Stimulated activated naive CD8-positive, alpha-beta T cell treated with anti-CD3 and anti-CD28 coated beads, Interleukin-15, amount 100 ng/mL, for 72 hours (primary cell): ENCODE data around the gene B9D2.
"Not testable (repeated sequence)": the region's sequence is repeated elsewhere in the genome, so short reads cannot be mapped to it uniquely, and the experiment has no call there.

ENCODE experiments used
- ATAC-seq: fragments of 150-1000 bp; cut with Tn5 transposase; 2 replicates; pipeline ENCODE4 v1.10.0; 2021; ENCODE audit warnings: mild to moderate bottlenecking, moderate library complexity
- DNase-seq, 2 donors: peaks; one replicate each; pipeline ENCODE4 v3.0.0; 2021 to 2022
- H3K27ac Mint-ChIP-seq, 2 donors: one replicate each; pipeline ENCODE4 v1.8.0; 2022; ENCODE audit warnings: mild to moderate bottlenecking in 2 of 2, mixed read lengths in 2 of 2, moderate library complexity in 2 of 2
- H3K27me3 Mint-ChIP-seq: one replicate; pipeline ENCODE4 v1.8.0; 2022; ENCODE audit warnings: mixed read lengths
- H3K4me1 Mint-ChIP-seq: one replicate; pipeline ENCODE4 v1.8.0; 2022; ENCODE audit warnings: mild to moderate bottlenecking, mixed read lengths
- H3K4me3 Mint-ChIP-seq, 2 donors: one replicate each; pipeline ENCODE4 v1.8.0; 2022; ENCODE audit warnings: mild to moderate bottlenecking in 2 of 2, mixed read lengths in 2 of 2, moderate library complexity in 1 of 2
- H3K9me3 Mint-ChIP-seq, 2 donors: one replicate each; pipeline ENCODE4 v1.8.0; 2022; ENCODE audit warnings: mixed read lengths in 2 of 2

B9D2 gene

GRCh38 chr19:41398598-41398997 is 34.6 kb upstream of the B9D2 start:
- peak overlapping the region; percentile 100 for H3K27ac Mint-ChIP-seq
- peak overlapping the region; percentile 98 to 100 for H3K4me3 Mint-ChIP-seq
- H3K9me3 Mint-ChIP-seq: no peaks in the 10 kb centered on the region
- no peak for ATAC-seq
- H3K27me3 Mint-ChIP-seq: no peaks in the 10 kb centered on the region
- DNase-seq: no peak
- peaks cover 51% of the 10 kb centered on the region for H3K4me1 Mint-ChIP-seq

GRCh38 chr19:41398050-41398418 is 34.1 kb upstream of the B9D2 start:
- no peaks in the 10 kb centered on the region for H3K9me3 Mint-ChIP-seq
- peak overlapping the region; percentile 100 for H3K27ac Mint-ChIP-seq
- H3K27me3 Mint-ChIP-seq: no peaks in the 10 kb centered on the region
- H3K4me1 Mint-ChIP-seq: peaks cover 45% of the 10 kb centered on the region
- ATAC-seq: no peak
- no peak for DNase-seq
- peak overlapping the region; percentile 98 to 100 for H3K4me3 Mint-ChIP-seq

GRCh38 chr19:41397086-41398049 is 33.4 kb upstream of the B9D2 start, which contains the start of the genes BCKDHA and EXOSC5:
Gene BCKDHA (plus strand): TSS chr19:41397818. CDS start chr19:41397828, 10 bp downstream.
Gene EXOSC5 (minus strand): TSS chr19:41397359. CDS start chr19:41397328, 31 bp downstream.
- ATAC-seq (peak; percentile 98), DNase-seq (peak; percentile 98 to 99)
- peak within 1 kb of the TSS; percentile 98 to 100 for H3K4me3 Mint-ChIP-seq
- H3K4me1 Mint-ChIP-seq: peaks cover 43% of the 10 kb centered on the region
- no peaks in the 10 kb centered on the region for H3K27me3 Mint-ChIP-seq
- no peaks in the 10 kb centered on the region for H3K9me3 Mint-ChIP-seq
- peak within 1 kb of the TSS; percentile 100 for H3K27ac Mint-ChIP-seq

GRCh38 chr19:41395355-41395754 is 31.4 kb upstream of the B9D2 start:
- no peak for ATAC-seq
- H3K9me3 Mint-ChIP-seq: no peaks in the 10 kb centered on the region
- H3K27ac Mint-ChIP-seq: peak overlapping the region in 1 of 2 donors; percentile 49
- H3K4me3 Mint-ChIP-seq: peak overlapping the region; percentile 6 to 44
- H3K4me1 Mint-ChIP-seq: peaks cover 37% of the 10 kb centered on the region
- no peaks in the 10 kb centered on the region for H3K27me3 Mint-ChIP-seq
- DNase-seq: no peak

- Mint-ChIP-seq H3K27me3 (no peaks in the 10 kb centered on the region), H3K4me3 (no peak overlapping the region), H3K4me1 (peaks cover 17% of the 10 kb centered on the region), H3K9me3 (no peaks in the 10 kb centered on the region), H3K27ac (no peak overlapping the region)
- DNase-seq (no peak), ATAC-seq (no peak)
These were observed 28.8 kb upstream of the B9D2 start for GRCh38 chr19:41392775-41393174.

GRCh38 chr19:41391618-41392017 is 27.7 kb upstream of the B9D2 start:
- Mint-ChIP-seq H3K27me3 (no peaks in the 10 kb centered on the region), H3K27ac (no peak overlapping the region), H3K4me3 (no peak overlapping the region), H3K4me1 (peaks cover 17% of the 10 kb centered on the region), H3K9me3 (no peaks in the 10 kb centered on the region)
- DNase-seq (no peak), ATAC-seq (no peak)

- H3K4me3 Mint-ChIP-seq: no peak overlapping the region
- H3K27ac Mint-ChIP-seq: no peak overlapping the region
- no peaks in the 10 kb centered on the region for H3K27me3 Mint-ChIP-seq
- ATAC-seq: no peak
- H3K4me1 Mint-ChIP-seq: no peaks in the 10 kb centered on the region
- no peaks in the 10 kb centered on the region for H3K9me3 Mint-ChIP-seq
- no peak for DNase-seq
These were observed 22.5 kb upstream of the B9D2 start for GRCh38 chr19:41386442-41386841.

GRCh38 chr19:41384351-41384750 is 20.4 kb upstream of the B9D2 start:
- Mint-ChIP-seq H3K27ac (no peak overlapping the region), H3K4me3 (no peak overlapping the region), H3K27me3 (no peaks in the 10 kb centered on the region), H3K9me3 (no peaks in the 10 kb centered on the region), H3K4me1 (no peaks in the 10 kb centered on the region)
- ATAC-seq: no peak
- no peak for DNase-seq

- DNase-seq, H3K27me3 Mint-ChIP-seq, ATAC-seq, H3K4me3 Mint-ChIP-seq, H3K9me3 Mint-ChIP-seq: not testable (repeated sequence)
- H3K4me1 Mint-ChIP-seq: peaks cover 23% of the 10 kb centered on the region
- H3K27ac Mint-ChIP-seq: peak overlapping the region in 1 of 2 donors; percentile 76
These were observed 17.6 kb upstream of the B9D2 start for GRCh38 chr19:41381536-41381935.

GRCh38 chr19:41377977-41378709 is 14.2 kb upstream of the B9D2 start:
- DNase-seq (peak; percentile 32 to 44), ATAC-seq (peak; percentile 81)
- no peak overlapping the region for H3K27ac Mint-ChIP-seq
- H3K27me3 Mint-ChIP-seq: no peaks in the 10 kb centered on the region
- no peak overlapping the region for H3K4me3 Mint-ChIP-seq
- H3K4me1 Mint-ChIP-seq: peaks cover 31% of the 10 kb centered on the region
- H3K9me3 Mint-ChIP-seq: no peaks in the 10 kb centered on the region

- Mint-ChIP-seq H3K27me3 (no peaks in the 10 kb centered on the region), H3K9me3 (no peaks in the 10 kb centered on the region), H3K4me3 (peak overlapping the region; percentile 66 to 73), H3K4me1 (peaks cover 31% of the 10 kb centered on the region), H3K27ac (peak overlapping the region; percentile 0 to 49)
- DNase-seq (peak in 1 of 2 donors; percentile 16), ATAC-seq (peak; percentile 47)
These were observed 13.0 kb upstream of the B9D2 start for GRCh38 chr19:41376998-41377365.

GRCh38 chr19:41376241-41376997 is 12.5 kb upstream of the B9D2 start, which contains the start of gene TMEM91:
Gene TMEM91 (plus strand): TSS chr19:41376533. CDS start chr19:41378310, 1,777 bp downstream.
- DNase-seq: peak in 1 of 2 donors; percentile 16

GRCh38 chr19:41373993-41374392 is 10.0 kb upstream of the B9D2 start:
- DNase-seq (no peak), ATAC-seq (no peak)
- Mint-ChIP-seq H3K27ac (no peak overlapping the region), H3K27me3 (no peaks in the 10 kb centered on the region), H3K9me3 (no peaks in the 10 kb centered on the region), H3K4me1 (peaks cover 35% of the 10 kb centered on the region), H3K4me3 (no peak overlapping the region)

More at GRCh38 chr19:41376241-41376997, 12.5 kb upstream of the B9D2 start, which contains the start of gene TMEM91:
- H3K27me3 Mint-ChIP-seq: no peaks in the 10 kb centered on the region
- peak within 1 kb of the TSS; percentile 0 to 49 for H3K27ac Mint-ChIP-seq
- ATAC-seq: peak; percentile 52
- no peaks in the 10 kb centered on the region for H3K9me3 Mint-ChIP-seq
- peak within 1 kb of the TSS; percentile 66 to 73 for H3K4me3 Mint-ChIP-seq
- peaks cover 33% of the 10 kb centered on the region for H3K4me1 Mint-ChIP-seq

GRCh38 chr19:41372501-41372900 is 8.6 kb upstream of the B9D2 start:
- Mint-ChIP-seq H3K4me3 (no peak overlapping the region), H3K27me3 (no peaks in the 10 kb centered on the region), H3K27ac (no peak overlapping the region), H3K4me1 (peaks cover 21% of the 10 kb centered on the region), H3K9me3 (no peaks in the 10 kb centered on the region)
- ATAC-seq: no peak
- no peak for DNase-seq

- Mint-ChIP-seq H3K9me3 (no peaks in the 10 kb centered on the region), H3K4me1 (peaks cover 20% of the 10 kb centered on the region), H3K27me3 (no peaks in the 10 kb centered on the region), H3K27ac (peak overlapping the region in 1 of 2 donors; percentile 80), H3K4me3 (no peak overlapping the region)
- ATAC-seq: no peak
- DNase-seq: no peak
These were observed 7.6 kb upstream of the B9D2 start for GRCh38 chr19:41371541-41371940.
